Loucy (cell line): ENCODE data around the gene TES.

Experiments
- H2AFZ ChIP-seq: fragments of 200-600 bp; sonication (generic); 2 replicates; pipeline ENCODE4 v1.6.0; 2016; ENCODE audit warnings: antibody characterized with exemption, mild to moderate bottlenecking, low read length, moderate library complexity
- H3F3A ChIP-seq: fragments of 200-600 bp; 2 replicates; pipeline ENCODE4 v1.6.0; 2016; ENCODE audit warnings: antibody characterized with exemption, low read depth, mild to moderate bottlenecking
- H3K27me3 ChIP-seq: fragments of 200-600 bp; sonication (generic); 2 replicates; pipeline ENCODE4 v1.6.1; 2014; ENCODE audit warnings: low read length, mild to moderate bottlenecking; ENCODE audit not compliant: insufficient read depth, poor library complexity, severe bottlenecking
- H3K36me3 ChIP-seq: fragments of 200-600 bp; sonication (generic); 2 replicates; pipeline ENCODE4 v1.6.1; 2016; ENCODE audit warnings: low read length; ENCODE audit not compliant: insufficient read depth
- H3K4me1 ChIP-seq: fragments of 200-600 bp; sonication (generic); 2 replicates; pipeline ENCODE4 v1.5.1; 2014; ENCODE audit warnings: low read length, mild to moderate bottlenecking; ENCODE audit not compliant: insufficient read depth, poor library complexity, severe bottlenecking
- H3K4me2 ChIP-seq: fragments of 200-600 bp; sonication (generic); 2 replicates; pipeline ENCODE4 v1.6.0; 2014; ENCODE audit warnings: antibody characterized with exemption, low read length, low read depth, mild to moderate bottlenecking; ENCODE audit not compliant: poor library complexity, severe bottlenecking
- H3K4me3 ChIP-seq: fragments of 200-600 bp; sonication (generic); 2 replicates; pipeline ENCODE4 v1.5.1; 2014; ENCODE audit warnings: low read length, mild to moderate bottlenecking, mixed read lengths; ENCODE audit not compliant: poor library complexity, severe bottlenecking
- H3K79me2 ChIP-seq: fragments of 200-600 bp; sonication (generic); 2 replicates; pipeline ENCODE4 v1.6.1; 2014; ENCODE audit warnings: low read length; ENCODE audit not compliant: insufficient read depth
- H3K9ac ChIP-seq: fragments of 200-600 bp; sonication (generic); 2 replicates; pipeline ENCODE4 v1.6.0; 2014; ENCODE audit warnings: mild to moderate bottlenecking, low read depth, low read length, moderate library complexity; ENCODE audit not compliant: poor library complexity, severe bottlenecking
- H3K9me2 ChIP-seq: fragments of 200-600 bp; sonication (generic); replicated peaks from 2 replicates; pipeline ENCODE4 v1.6.1; 2016; ENCODE audit warnings: low read depth, low read length, mixed read lengths
- H3K9me3 ChIP-seq: fragments of 200-600 bp; sonication (generic); 2 replicates; pipeline ENCODE4 v1.6.1; 2014; ENCODE audit warnings: mild to moderate bottlenecking, antibody characterized with exemption, low read length, low read depth; ENCODE audit not compliant: insufficient read depth
- H4K20me1 ChIP-seq: fragments of 200-600 bp; sonication (generic); 2 replicates; pipeline ENCODE4 v1.6.0; 2014; ENCODE audit warnings: antibody characterized with exemption, low read length, mild to moderate bottlenecking; ENCODE audit not compliant: insufficient read depth, poor library complexity, severe bottlenecking
- CTCF ChIP-seq: fragments of 200-600 bp; sonication (generic); conservative IDR thresholded peaks from 2 replicates; pipeline ENCODE4 v1.5.1; 2014; ENCODE audit warnings: mild to moderate bottlenecking, antibody characterized with exemption, low read length
- EZH2phosphoT487 ChIP-seq: fragments of 200-600 bp; IDR thresholded peaks from 2 replicates; pipeline ENCODE4 v1.6.1; 2018; ENCODE audit warnings: antibody characterized with exemption, mild to moderate bottlenecking, moderate library complexity, borderline replicate concordance

The TES gene

GRCh38 chr7:116185450-116185849 lies 24.9 kb upstream of the TES start:
- no peak for TF ChIP-seq CTCF
- no peak for TF ChIP-seq EZH2phosphoT487
- no peak overlapping the region for H3K4me2 ChIP-seq
- peaks cover 20% of the 10 kb centered on the region for H3K9me3 ChIP-seq
- H3K9me2 ChIP-seq = no peaks in the 10 kb centered on the region
- no peak overlapping the region for H3K9ac ChIP-seq
- no peaks in the 10 kb centered on the region for H3K36me3 ChIP-seq
- H3K4me1 ChIP-seq = no peaks in the 10 kb centered on the region
- no peaks in the 10 kb centered on the region for H3K79me2 ChIP-seq
- no peak overlapping the region for H3K4me3 ChIP-seq
- no peaks in the 10 kb centered on the region for H3K27me3 ChIP-seq
- H2AFZ ChIP-seq = no peak overlapping the region
- no peaks in the 10 kb centered on the region for H3F3A ChIP-seq
- no peaks in the 10 kb centered on the region for H4K20me1 ChIP-seq

- H3F3A ChIP-seq = no peaks in the 10 kb centered on the region
- H2AFZ ChIP-seq = no peak overlapping the region
- no peaks in the 10 kb centered on the region for H3K9me2 ChIP-seq
- no peaks in the 10 kb centered on the region for H3K4me1 ChIP-seq
- H3K27me3 ChIP-seq = no peaks in the 10 kb centered on the region
- no peak overlapping the region for H3K4me2 ChIP-seq
- H3K9me3 ChIP-seq = peaks cover 20% of the 10 kb centered on the region
- no peaks in the 10 kb centered on the region for H3K36me3 ChIP-seq
- H3K4me3 ChIP-seq = no peak overlapping the region
- no peak overlapping the region for H3K9ac ChIP-seq
- no peaks in the 10 kb centered on the region for H3K79me2 ChIP-seq
- no peaks in the 10 kb centered on the region for H4K20me1 ChIP-seq
- no peak for TF ChIP-seq EZH2phosphoT487
Observed at GRCh38 chr7:116185956-116186355, 24.4 kb upstream of the TES start.

- H3K4me1 ChIP-seq = no peaks in the 10 kb centered on the region
- no peak overlapping the region for H3K4me2 ChIP-seq
- H3F3A ChIP-seq = no peaks in the 10 kb centered on the region
- no peak overlapping the region for H3K4me3 ChIP-seq
- H3K79me2 ChIP-seq = no peaks in the 10 kb centered on the region
- no peak overlapping the region for H2AFZ ChIP-seq
- peaks cover 20% of the 10 kb centered on the region for H3K9me3 ChIP-seq
- H3K9me2 ChIP-seq = no peaks in the 10 kb centered on the region
- H3K36me3 ChIP-seq = no peaks in the 10 kb centered on the region
- H3K27me3 ChIP-seq = no peaks in the 10 kb centered on the region
- no peaks in the 10 kb centered on the region for H4K20me1 ChIP-seq
- TF ChIP-seq CTCF (no peak), EZH2phosphoT487 (no peak)
- no peak overlapping the region for H3K9ac ChIP-seq
Observed at GRCh38 chr7:116187400-116187799, 22.9 kb upstream of the TES start.

- Histone ChIP-seq H4K20me1 (no peaks in the 10 kb centered on the region), H3K27me3 (no peaks in the 10 kb centered on the region), H3K4me2 (no peak overlapping the region), H3K4me1 (peaks cover 21% of the 10 kb centered on the region), H3K36me3 (no peaks in the 10 kb centered on the region), H3K79me2 (no peaks in the 10 kb centered on the region), H3K9me2 (no peaks in the 10 kb centered on the region), H3K4me3 (no peak overlapping the region), H3K9me3 (no peaks in the 10 kb centered on the region; the same call in 1 of the 2 replicates), H2AFZ (no peak overlapping the region), H3K9ac (no peak overlapping the region), H3F3A (no peaks in the 10 kb centered on the region)
- TF ChIP-seq CTCF (no peak), EZH2phosphoT487 (no peak)
Observed at GRCh38 chr7:116193329-116194087, 16.8 kb upstream of the TES start.
